Skeletal muscle tissue (tissue), 2 donors: Measurements from ENCODE around the gene GPR171. TPM values are rescaled to one million over a fixed set of nuclear protein-coding genes. Genes with fewer than 3 reads are reported as not detected.

Experiments used
- small RNA-seq: library from RNA; depleted of rRNA; stranded (forward); fragments of <200 nt; gene quantifications from one replicate; pipeline ENCODE3, GENCODE V24; 2014
- total RNA-seq: library from RNA; depleted of rRNA; stranded (reverse); fragments of >200 nt; gene quantifications from one replicate; pipeline ENCODE4 v1.2.3, GENCODE V29; 2014

GPR171 gene
- total RNA-seq, 1 donor from 2014 or later, result 1.6 TPM

Small RNA genes within 50 kb of the gene (small RNA-seq; reads per million reads assigned to genes)
- not detected for gene RNA5SP145

Other genes with a start within 250 kb of the GPR171 start
- not detected for gene CLRN1, start 230.5 kb downstream of the GPR171 start, total RNA-seq
- gene MED12L, start 117.6 kb downstream of the GPR171 start, total RNA-seq, result 8.9 TPM
- gene P2RY14, start 75.3 kb upstream of the GPR171 start, total RNA-seq, result 1.6 TPM
- not detected for gene GPR87, start 113.6 kb upstream of the GPR171 start, total RNA-seq
- gene P2RY13, start 126.3 kb upstream of the GPR171 start, total RNA-seq, result 2.6 TPM
- gene P2RY12, start 181.5 kb upstream of the GPR171 start, total RNA-seq, result 0.52 TPM